Fibroblast of the conjunctiva (primary cell): Measurements from ENCODE around the gene GPR107.
A peak's percentile ranks its signal among the peaks of the same experiment; 100 is the strongest.

ENCODE experiments used
- DNase-seq: peaks from one replicate; pipeline ENCODE4 v3.0.0-alpha.2; 2010; ENCODE audit warnings: low read depth

Gene GPR107

GRCh38 chr9:130183133-130183762 is 129.5 kb downstream of the GPR107 start:
- no peak for DNase-seq

- DNase-seq: no peak
Observed at GRCh38 chr9:130185017-130185416, 131.3 kb downstream of the GPR107 start.

GRCh38 chr9:130185490-130186031 is 131.9 kb downstream of the GPR107 start:
- no peak for DNase-seq

- no peak for DNase-seq
Observed at GRCh38 chr9:130186051-130186450, 132.3 kb downstream of the GPR107 start.

- peak; percentile 24 for DNase-seq
Observed at GRCh38 chr9:130186839-130187522, 133.3 kb downstream of the GPR107 start.

GRCh38 chr9:130187523-130187846 is 133.8 kb downstream of the GPR107 start:
- no peak for DNase-seq

GRCh38 chr9:130188860-130189481 is 135.3 kb downstream of the GPR107 start:
- no peak for DNase-seq
